Stimulated activated naive CD4-positive, alpha-beta T cell treated with Interleukin-2 at 50 U/mL for 16 hours (primary cell): ENCODE data around the gene ZSCAN32.

Source experiments
- DNase-seq: peaks from one replicate; lab custom pipeline; 2025; lab: John Stamatoyannopoulos, UW

Gene ZSCAN32

DNA sequence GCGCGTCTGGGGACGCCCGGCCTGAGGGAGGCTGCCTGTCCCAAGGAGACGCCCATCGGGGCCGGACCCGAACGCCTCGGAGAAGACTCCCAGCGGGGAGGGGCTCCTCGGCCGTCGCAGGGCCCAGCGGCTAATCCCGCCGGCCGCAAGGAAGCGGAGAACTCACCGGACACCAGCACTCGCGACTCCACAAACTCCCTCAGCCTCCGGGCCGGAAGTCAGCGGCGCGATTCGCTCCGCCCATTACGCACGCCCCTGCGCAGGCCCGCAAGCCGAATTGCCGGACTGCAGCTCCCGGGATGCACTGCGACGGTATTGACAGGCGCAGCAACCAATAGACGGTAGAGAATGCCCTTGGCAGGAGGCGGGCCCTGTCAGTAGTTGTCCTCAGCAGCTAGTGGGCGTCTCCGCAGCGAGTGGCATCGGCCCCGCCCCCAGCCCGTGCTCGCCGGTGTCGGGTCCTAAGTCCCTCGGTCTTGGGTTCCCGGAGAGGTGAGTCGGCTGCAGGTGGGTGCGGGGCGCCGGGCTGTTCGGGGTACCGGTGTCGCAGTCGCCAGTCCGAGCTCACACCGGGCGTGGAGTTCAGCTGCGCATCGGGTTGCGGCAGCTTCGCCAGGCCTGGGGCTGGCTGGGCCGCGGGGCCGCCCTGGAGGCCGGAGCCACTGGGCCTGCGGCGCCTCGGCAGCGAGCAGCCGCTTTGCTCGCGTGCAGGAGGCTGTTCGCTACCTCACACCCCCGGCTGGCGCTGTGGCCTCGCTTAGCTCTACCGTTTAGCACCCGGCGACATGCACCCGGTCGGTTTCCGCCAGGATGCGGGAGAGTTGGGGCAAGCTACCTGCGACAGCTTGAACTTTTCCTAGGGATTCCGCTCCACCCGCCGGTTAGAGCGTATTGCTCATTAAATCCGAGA, at the start of gene ZSCAN32, which contains the start of gene ZNF174:
ZSCAN32 (minus strand) TSS at position 226 of the 910 bp plus-strand sequence. CDS start 3,447 bp downstream, outside the sequence.
ZNF174 (plus strand) TSS at position 437 of the 910 bp plus-strand sequence. CDS start 790 bp downstream, outside the sequence.
- peak; percentile 99 for DNase-seq

DNA sequence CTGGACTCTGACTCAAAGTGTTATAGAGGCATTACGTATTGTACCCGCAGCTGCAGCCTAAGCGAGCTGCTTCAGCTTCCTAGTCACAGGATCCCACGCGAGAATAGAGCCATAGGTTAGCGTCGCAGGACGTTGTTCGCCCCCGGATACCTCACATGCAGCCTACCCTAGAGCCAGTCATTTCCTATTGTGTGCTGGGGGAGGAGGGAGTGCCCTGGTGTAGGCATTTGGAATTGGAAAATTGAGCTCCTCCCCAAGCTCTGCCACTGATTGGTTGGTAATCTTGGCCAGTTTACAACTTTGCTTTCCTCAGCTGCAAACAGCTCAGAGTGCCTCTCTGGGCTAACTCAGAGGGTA, 43.2 kb upstream of the ZSCAN32 start:
- peak; percentile 25 for DNase-seq

- peak; percentile 80 for DNase-seq
Observed at GRCh38 chr16:3443108-3444031, 42.6 kb upstream of the ZSCAN32 start, which contains the start of the genes NAA60 and ZNF597. Gene NAA60, plus strand, starts transcription at chr16:3443680. Its CDS starts 32,548 bp downstream, at chr16:3476228. Gene ZNF597, minus strand, starts transcription at chr16:3443504. Its CDS starts 351 bp downstream, at chr16:3443153.

DNA sequence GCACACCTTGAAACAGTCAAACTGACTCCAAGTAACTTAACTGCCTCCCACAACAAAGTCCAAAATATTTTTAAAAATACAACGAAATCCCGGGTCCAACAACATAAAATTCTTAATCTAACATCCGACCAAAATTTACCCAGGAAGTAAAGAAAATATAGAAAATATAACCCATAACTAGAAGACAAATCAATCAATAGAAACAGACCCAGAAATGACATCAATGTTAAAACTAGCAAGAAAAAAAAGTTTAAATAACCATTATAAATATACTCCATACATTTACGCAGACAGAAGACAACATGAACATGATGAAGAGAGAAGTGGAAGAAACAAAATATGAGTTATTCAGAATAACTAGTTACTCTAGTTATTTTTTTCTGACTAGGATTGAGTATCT, 38.8 kb upstream of the ZSCAN32 start:
- no peak for DNase-seq

DNA sequence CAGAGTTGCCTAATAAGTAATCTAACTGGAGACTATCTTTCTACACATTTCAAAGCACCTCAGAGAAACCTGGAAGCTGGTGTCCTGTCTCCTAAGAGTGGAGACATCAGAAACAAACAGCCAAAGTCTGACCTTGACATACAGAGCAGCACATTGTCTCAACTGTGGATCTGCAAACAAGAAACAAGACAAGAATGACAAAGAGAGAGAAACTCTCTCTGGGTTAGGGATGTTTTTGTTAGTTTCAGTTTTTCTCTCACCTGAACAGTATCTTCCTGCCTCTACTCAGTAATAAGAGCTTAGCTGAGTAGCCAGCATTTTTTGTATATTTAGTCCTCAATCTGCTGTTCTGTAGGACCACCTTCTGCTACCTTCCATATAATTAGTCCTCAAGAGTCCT, 33.6 kb upstream of the ZSCAN32 start:
- DNase-seq = no peak

- peak; percentile 34 for DNase-seq
Observed at GRCh38 chr16:3431779-3432219, 31.0 kb upstream of the ZSCAN32 start.

- no peak for DNase-seq
Observed at GRCh38 chr16:3413730-3414379, 13.1 kb upstream of the ZSCAN32 start.

DNA sequence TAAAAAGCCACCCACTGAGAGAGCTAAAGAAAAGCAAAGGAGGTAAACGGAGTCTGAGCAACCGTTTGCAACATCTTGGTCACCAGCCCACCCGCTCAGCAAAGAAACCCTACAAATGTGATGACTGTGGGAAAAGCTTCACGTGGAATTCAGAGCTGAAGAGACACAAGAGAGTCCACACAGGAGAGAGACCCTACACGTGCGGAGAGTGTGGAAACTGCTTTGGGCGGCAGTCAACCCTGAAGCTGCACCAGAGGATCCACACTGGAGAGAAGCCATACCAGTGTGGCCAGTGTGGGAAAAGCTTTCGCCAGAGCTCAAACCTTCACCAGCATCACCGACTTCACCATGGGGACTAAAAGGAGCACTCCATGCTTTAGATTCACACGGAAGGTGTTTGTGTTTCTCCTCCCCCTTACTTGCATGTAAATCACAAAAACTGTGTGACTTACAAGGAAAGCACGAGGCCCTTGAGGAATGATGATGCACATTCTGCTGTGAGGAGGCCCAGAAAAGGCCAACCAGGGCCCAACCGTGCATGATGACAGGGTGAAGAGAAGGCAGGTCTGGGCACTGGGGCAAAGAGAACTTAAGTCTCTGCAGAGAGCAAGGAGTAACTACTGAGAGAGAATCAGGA, 7.9 kb upstream of the ZSCAN32 start:
- no peak for DNase-seq

- DNase-seq = no peak
Observed at GRCh38 chr16:3401719-3402397, 1.1 kb upstream of the ZSCAN32 start.

GRCh38 chr16:3400446-3400778, 392 bp downstream of the ZSCAN32 start:
- no peak for DNase-seq

DNA sequence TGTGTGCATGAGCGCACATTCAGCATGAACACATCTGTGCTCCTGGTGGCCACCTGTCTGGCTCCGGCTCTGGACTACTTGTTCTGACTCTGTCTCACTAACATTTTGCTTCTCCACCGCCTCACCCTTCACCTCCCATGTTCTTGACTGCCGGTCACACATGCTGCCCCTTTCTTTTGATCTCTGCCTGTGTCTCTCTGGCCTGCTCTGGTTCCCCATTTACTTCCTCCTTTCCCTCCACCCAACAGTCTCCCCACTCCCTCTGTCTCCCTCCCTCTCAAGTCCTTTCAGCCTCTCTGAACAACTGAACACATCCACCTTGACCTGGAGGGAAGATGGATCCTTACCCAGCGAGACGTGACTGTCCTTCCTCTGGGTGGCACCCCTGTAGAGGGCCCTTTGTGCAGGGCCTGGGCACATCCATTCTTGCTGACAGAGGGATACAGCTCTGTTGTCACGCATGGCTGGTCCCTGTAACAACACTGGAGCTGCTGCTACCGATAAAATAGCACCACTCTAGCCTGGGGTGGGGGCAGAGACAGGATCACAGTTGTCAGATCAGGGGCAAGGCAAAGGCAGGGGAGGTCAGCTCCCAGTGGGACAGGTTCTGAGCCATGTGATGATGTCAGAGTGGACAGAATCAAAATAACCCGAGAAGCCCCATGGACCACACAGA, 11.0 kb downstream of the ZSCAN32 start:
- no peak for DNase-seq

DNA sequence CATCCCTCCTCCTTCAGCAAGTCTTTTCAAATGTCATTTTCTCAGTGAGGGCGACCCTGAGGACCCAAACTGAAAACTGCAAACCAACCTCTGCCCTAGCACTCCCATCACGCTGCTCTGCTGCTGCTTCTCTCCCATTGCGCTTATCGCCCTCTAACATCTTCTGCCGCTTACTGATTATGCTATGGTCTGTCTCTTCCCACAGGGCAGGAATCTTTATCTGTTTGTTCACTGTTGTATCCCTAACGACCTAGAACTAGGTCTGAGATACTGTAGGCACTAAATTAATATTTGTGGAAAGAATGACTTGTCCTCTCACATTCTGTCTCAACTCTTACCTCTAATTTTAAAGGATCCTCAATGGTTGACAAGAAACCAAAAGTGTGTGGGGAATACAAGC, 12.5 kb downstream of the ZSCAN32 start:
- DNase-seq = no peak

DNA sequence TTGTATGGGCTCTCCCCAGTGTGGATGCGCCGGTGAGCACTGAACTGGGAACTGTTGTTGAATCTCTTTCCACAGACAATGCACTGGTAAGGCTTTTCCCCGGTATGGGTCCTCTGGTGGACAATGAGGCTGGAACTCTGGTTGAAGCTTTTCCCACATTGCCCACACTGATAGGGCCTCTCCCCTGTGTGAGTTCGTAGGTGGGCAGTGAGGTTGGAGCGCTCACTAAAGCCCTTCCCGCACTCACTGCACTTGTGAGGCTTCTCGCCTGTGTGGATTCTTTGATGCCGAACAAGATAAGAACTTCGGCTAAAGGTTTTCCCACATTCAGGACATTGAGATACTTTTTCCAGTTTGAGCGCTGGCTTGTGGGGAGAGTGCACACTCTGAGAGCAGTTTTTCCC, 17.8 kb downstream of the ZSCAN32 start:
- DNase-seq = no peak

DNA sequence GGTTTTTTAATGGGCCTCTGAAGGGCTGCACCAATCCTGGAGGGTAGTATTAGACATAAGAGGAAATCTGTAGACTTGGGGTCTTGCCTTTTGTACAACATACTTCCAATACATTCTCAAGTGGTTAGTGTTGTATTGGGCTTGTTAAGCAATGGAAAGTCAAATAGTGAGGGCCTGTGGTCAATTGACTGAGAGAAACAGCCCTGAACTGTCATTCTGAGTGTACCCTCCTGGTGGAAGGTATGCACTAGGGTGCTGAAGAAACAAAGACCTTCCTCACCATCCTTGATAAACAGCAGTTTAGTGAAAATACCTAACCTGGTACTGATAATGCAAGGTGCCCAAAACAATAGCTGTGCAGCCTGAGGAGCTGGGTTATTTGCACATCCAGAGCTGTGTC, 22.9 kb downstream of the ZSCAN32 start:
- DNase-seq = no peak

DNA sequence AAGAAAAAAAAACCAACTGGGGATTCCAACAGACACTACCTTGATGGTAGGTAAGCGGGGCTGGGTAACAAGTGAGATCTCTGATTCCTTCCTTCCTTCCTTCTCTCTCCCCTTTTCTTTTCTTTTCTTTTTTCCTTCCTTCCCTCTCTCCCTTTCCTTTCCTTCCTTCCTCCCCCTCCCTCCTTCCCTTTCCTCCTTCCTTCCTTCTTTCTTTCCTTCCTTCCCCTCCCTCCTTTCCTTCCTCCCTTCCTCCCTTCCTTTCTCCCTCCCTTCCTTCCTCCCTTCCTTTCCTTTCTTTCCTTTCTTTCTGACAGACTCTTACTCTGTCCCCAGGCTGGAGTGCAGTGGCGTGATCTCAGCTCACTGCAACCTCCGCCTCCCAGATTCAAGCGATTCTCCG, 25.1 kb downstream of the ZSCAN32 start:
- no peak for DNase-seq

- no peak for DNase-seq
Observed at GRCh38 chr16:3369073-3369472, 31.7 kb downstream of the ZSCAN32 start.

DNA sequence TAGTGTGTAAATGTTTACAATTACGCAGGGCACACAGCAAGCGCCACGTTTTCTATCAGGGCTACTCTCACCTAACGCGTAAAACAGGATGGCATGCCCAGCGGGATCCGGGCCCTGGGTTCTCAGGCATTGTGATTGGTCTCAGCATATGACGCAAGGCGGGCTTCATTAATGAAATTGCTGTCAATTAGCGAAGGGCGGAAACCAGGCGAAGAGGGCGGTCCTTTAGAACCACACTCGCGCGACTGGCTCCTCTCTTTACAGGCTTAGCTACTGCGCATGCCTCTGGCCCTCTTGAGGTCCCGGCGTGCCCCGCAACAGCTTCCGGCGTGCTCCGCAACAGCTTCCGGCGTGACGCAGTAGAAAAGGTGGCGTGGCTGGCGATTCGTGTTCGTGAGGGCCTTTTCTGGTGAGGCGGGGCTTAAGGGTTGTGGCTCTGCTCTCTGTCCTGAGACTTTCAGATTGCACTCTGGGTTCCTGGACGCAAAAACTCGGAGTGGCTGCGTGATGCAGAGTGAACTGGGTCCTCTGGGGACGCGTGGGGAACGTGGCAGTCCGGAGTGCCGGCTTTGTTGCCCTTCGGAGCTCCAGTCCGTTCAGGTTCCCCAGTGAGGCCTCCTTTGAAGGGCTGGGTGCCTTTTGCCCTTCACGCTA, 35.9 kb downstream of the ZSCAN32 start:
- DNase-seq = peak; percentile 84

- DNase-seq = no peak
Observed at GRCh38 chr16:3363793-3364192, 37.0 kb downstream of the ZSCAN32 start.

DNA sequence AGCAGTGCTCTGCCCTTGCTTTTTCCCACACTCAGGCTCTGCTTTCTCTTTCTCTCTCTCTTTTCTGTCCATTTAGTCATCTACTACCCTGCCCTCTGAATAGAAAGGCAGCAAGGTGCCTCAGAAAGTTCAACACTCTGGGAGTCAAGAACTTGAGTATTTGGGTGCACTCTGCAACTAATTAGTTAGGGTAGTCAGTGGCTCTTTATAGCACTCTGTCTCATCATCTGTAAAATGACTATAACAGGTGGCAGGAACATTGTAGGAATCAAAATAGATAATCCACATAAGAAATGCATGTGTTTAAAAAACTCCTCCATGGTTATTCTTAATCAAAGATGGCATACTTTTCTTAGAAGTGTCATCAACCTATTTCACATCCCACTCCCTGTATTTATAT, 37.9 kb downstream of the ZSCAN32 start:
- no peak for DNase-seq

DNA sequence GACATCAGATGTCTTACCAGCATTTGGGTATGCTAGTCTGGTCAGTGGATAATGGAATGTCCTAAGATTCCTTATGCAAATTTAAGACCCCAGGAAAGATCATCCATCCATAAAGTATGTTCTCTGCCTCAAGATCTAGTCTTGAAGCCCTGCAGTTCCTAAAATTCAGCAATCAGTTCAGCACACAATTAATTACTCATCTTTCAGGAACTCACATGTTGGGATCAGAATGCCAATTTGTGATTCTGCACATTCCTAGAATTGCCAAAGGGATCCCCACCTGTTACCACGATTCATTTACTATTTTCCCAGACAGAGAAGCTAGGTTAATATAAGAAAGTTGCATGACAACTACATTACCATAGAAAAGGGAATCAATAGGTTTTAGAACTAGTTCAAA, 41.9 kb downstream of the ZSCAN32 start:
- no peak for DNase-seq
